ENCODE measurements around the gene STX18. TPM values are rescaled to one million over a fixed set of nuclear protein-coding genes. Genes with fewer than 3 reads are reported as not detected.
"Not testable (repeated sequence)": the region's sequence is repeated elsewhere in the genome, so short reads cannot be mapped to it uniquely, and the experiment has no call there.

STX18 gene
- total RNA-seq, 6 experiments from 2014 or later: 27.5 to 37.1 (median 29.8) TPM

- Mint-ChIP-seq H3K27me3 (ENCODE audit: insufficient read depth) (peaks cover 5% of the 10 kb centered on the region; the same call in 1 of the 2 replicates), H3K27ac (no peak overlapping the region), H3K4me1 (ENCODE audit: low read depth) (peaks cover 29% of the 10 kb centered on the region), H3K36me3 (ENCODE audit: low read depth) (peaks cover 24% of the 10 kb centered on the region), H3K9me3 (no peaks in the 10 kb centered on the region), H3K4me3 (no peak overlapping the region)
- no peak for TF ChIP-seq CTCF (IDR thresholded peaks at IDR 0.05)
- DNase-seq: no peak
Measured at GRCh38 chr4:4425696-4426095, 116.2 kb downstream of the STX18 start.

- no peak overlapping the region for H3K4me3 Mint-ChIP-seq
- H3K27ac Mint-ChIP-seq: no peak overlapping the region
- no peak for TF ChIP-seq CTCF (IDR thresholded peaks at IDR 0.05)
- peaks cover 24% of the 10 kb centered on the region for H3K4me1 Mint-ChIP-seq (ENCODE audit: low read depth)
- no peaks in the 10 kb centered on the region for H3K9me3 Mint-ChIP-seq
- peaks cover 26% of the 10 kb centered on the region for H3K36me3 Mint-ChIP-seq (ENCODE audit: low read depth)
- no peak for DNase-seq
- peaks cover 5% of the 10 kb centered on the region; the same call in 1 of the 2 replicates for H3K27me3 Mint-ChIP-seq (ENCODE audit: insufficient read depth)
Measured at GRCh38 chr4:4425119-4425690, 116.6 kb downstream of the STX18 start.

GRCh38 chr4:4424499-4425115, 117.2 kb downstream of the STX18 start:
- Mint-ChIP-seq H3K9me3 (no peaks in the 10 kb centered on the region), H3K4me3 (no peak overlapping the region), H3K36me3 (ENCODE audit: low read depth) (peaks cover 27% of the 10 kb centered on the region), H3K4me1 (ENCODE audit: low read depth) (peaks cover 18% of the 10 kb centered on the region), H3K27ac (no peak overlapping the region), H3K27me3 (ENCODE audit: insufficient read depth) (peaks cover 5% of the 10 kb centered on the region; the same call in 1 of the 2 replicates)
- DNase-seq: no peak
- no peak for TF ChIP-seq CTCF (IDR thresholded peaks at IDR 0.05)

GRCh38 chr4:4423706-4424498, 117.9 kb downstream of the STX18 start:
- no peak for TF ChIP-seq CTCF (IDR thresholded peaks at IDR 0.05)
- H3K27ac Mint-ChIP-seq: no peak overlapping the region
- peaks cover 30% of the 10 kb centered on the region for H3K36me3 Mint-ChIP-seq (ENCODE audit: low read depth)
- DNase-seq: no peak
- no peak overlapping the region for H3K4me3 Mint-ChIP-seq
- no peaks in the 10 kb centered on the region for H3K9me3 Mint-ChIP-seq
- H3K4me1 Mint-ChIP-seq (ENCODE audit: low read depth): peaks cover 13% of the 10 kb centered on the region
- peaks cover 5% of the 10 kb centered on the region; the same call in 1 of the 2 replicates for H3K27me3 Mint-ChIP-seq (ENCODE audit: insufficient read depth)

- Mint-ChIP-seq H3K4me1 (ENCODE audit: low read depth) (peaks cover 13% of the 10 kb centered on the region), H3K9me3 (no peaks in the 10 kb centered on the region), H3K4me3 (no peak overlapping the region), H3K36me3 (ENCODE audit: low read depth) (peaks cover 34% of the 10 kb centered on the region), H3K27ac (no peak overlapping the region), H3K27me3 (ENCODE audit: insufficient read depth) (peaks cover 4% of the 10 kb centered on the region; the same call in 1 of the 2 replicates)
- DNase-seq: no peak
- TF ChIP-seq CTCF (IDR thresholded peaks at IDR 0.05): no peak
Measured at GRCh38 chr4:4422856-4423499, 118.9 kb downstream of the STX18 start.

- not testable (repeated sequence) for H3K27me3 Mint-ChIP-seq (ENCODE audit: insufficient read depth); H3K4me1 Mint-ChIP-seq (ENCODE audit: low read depth); H3K9me3 Mint-ChIP-seq; H3K27ac Mint-ChIP-seq; H3K4me3 Mint-ChIP-seq; DNase-seq
- H3K36me3 Mint-ChIP-seq (ENCODE audit: low read depth): peaks cover 31% of the 10 kb centered on the region
Measured at GRCh38 chr4:4422117-4422516, 119.7 kb downstream of the STX18 start.

Data from HFFc6 (cell line).